ENCODE measurements around the gene OLIG1. TPM values are rescaled to one million over a fixed set of nuclear protein-coding genes. Genes with fewer than 3 reads are reported as not detected.

Gene OLIG1
- total RNA-seq = under 1 TPM in 1 of 2 donors, not detected in 1; 0.48 TPM
- polyA plus RNA-seq (2013, experiment 1 of 2) = 2.7 TPM
- 3.6 TPM for polyA plus RNA-seq (2013, experiment 2 of 2)
- long read RNA-seq, experiment 1 = 0 reads
- long read RNA-seq, experiment 2 = 0 reads
- long read RNA-seq, experiment 3 = 0 reads
- long read RNA-seq, experiment 4 = 0 reads

GRCh38 chr21:33069994-33070743, at the start of gene OLIG1:
TSS of gene OLIG1 (plus strand) at chr21:33070141. CDS start at chr21:33070247, 106 bp downstream.
- no peak within 1 kb of the TSS for H3K27ac Mint-ChIP-seq
- Histone ChIP-seq H3K4me3 (ENCODE audit: low read length) (peak within 1 kb of the TSS; percentile 68), H3K9ac (ENCODE audit: extremely low read depth, low read length, poor library complexity, severe bottlenecking) (no peak within 1 kb of the TSS), H3K4me1 (ENCODE audit: control insufficient read depth, insufficient read depth, low read length) (peaks cover 6% of the 10 kb centered on the region), H3K27me3 (ENCODE audit: control insufficient read depth, insufficient read depth, low read length, poor library complexity, severe bottlenecking) (peaks cover 99% of the 10 kb centered on the region), H3K27ac (ENCODE audit: low read depth, low read length) (no peak within 1 kb of the TSS), H3K9me3 (ENCODE audit: control insufficient read depth, low read length) (peaks cover 7% of the 10 kb centered on the region), H3K36me3 (ENCODE audit: control insufficient read depth, insufficient read depth, low read length) (no peaks in the 10 kb centered on the region)
- peaks cover 5% of the 10 kb centered on the region for H3K9me3 Mint-ChIP-seq
- peaks cover 86% of the 10 kb centered on the region for H3K27me3 Mint-ChIP-seq (ENCODE audit: insufficient read depth)
- peaks cover 30% of the 10 kb centered on the region for H3K4me1 Mint-ChIP-seq
- peak within 1 kb of the TSS; percentile 51 for H3K4me3 Mint-ChIP-seq
- 0% methylated on average over 25 to 82 of the region's 82 CpGs for WGBS, 2 experiments (ENCODE audit: insufficient coverage in 1 of 2, insufficient read length in 1 of 2)
- H3K36me3 Mint-ChIP-seq (ENCODE audit: low read depth) = no peaks in the 10 kb centered on the region
- DNase-seq = peak; percentile 92
- no peak for TF ChIP-seq CTCF (conservative IDR thresholded peaks at IDR 0.05)

GRCh38 chr21:33020558-33021100, 49.3 kb upstream of the OLIG1 start:
- 29% methylated on average over 10 of the region's 16 CpGs; no CpG with 5 or more reads in 1 of the 2 experiments for WGBS, 2 experiments (ENCODE audit: insufficient coverage in 1 of 2, insufficient read length in 1 of 2)
- Mint-ChIP-seq H3K4me3 (peak overlapping the region; percentile 44), H3K4me1 (peaks cover 16% of the 10 kb centered on the region), H3K27ac (no peak overlapping the region), H3K36me3 (ENCODE audit: low read depth) (no peaks in the 10 kb centered on the region), H3K9me3 (no peaks in the 10 kb centered on the region), H3K27me3 (ENCODE audit: insufficient read depth) (peaks cover 99% of the 10 kb centered on the region)
- Histone ChIP-seq H3K4me3 (ENCODE audit: low read length) (peak overlapping the region; percentile 68), H3K9me3 (ENCODE audit: control insufficient read depth, low read length) (no peaks in the 10 kb centered on the region), H3K27me3 (ENCODE audit: control insufficient read depth, insufficient read depth, low read length, poor library complexity, severe bottlenecking) (peaks cover 100% of the 10 kb centered on the region), H3K4me1 (ENCODE audit: control insufficient read depth, insufficient read depth, low read length) (peaks cover 5% of the 10 kb centered on the region), H3K9ac (ENCODE audit: extremely low read depth, low read length, poor library complexity, severe bottlenecking) (no peak overlapping the region), H3K36me3 (ENCODE audit: control insufficient read depth, insufficient read depth, low read length) (no peaks in the 10 kb centered on the region), H3K27ac (ENCODE audit: low read depth, low read length) (no peak overlapping the region)
- no peak for TF ChIP-seq CTCF (conservative IDR thresholded peaks at IDR 0.05)
- DNase-seq = peak; percentile 50

GRCh38 chr21:33021150-33021549, 48.8 kb upstream of the OLIG1 start:
- peaks cover 99% of the 10 kb centered on the region for H3K27me3 Mint-ChIP-seq (ENCODE audit: insufficient read depth)
- Histone ChIP-seq H3K4me3 (ENCODE audit: low read length) (no peak overlapping the region), H3K9me3 (ENCODE audit: control insufficient read depth, low read length) (no peaks in the 10 kb centered on the region), H3K4me1 (ENCODE audit: control insufficient read depth, insufficient read depth, low read length) (peaks cover 5% of the 10 kb centered on the region), H3K9ac (ENCODE audit: extremely low read depth, low read length, poor library complexity, severe bottlenecking) (no peak overlapping the region), H3K27ac (ENCODE audit: low read depth, low read length) (no peak overlapping the region), H3K36me3 (ENCODE audit: control insufficient read depth, insufficient read depth, low read length) (no peaks in the 10 kb centered on the region), H3K27me3 (ENCODE audit: control insufficient read depth, insufficient read depth, low read length, poor library complexity, severe bottlenecking) (peaks cover 100% of the 10 kb centered on the region)
- H3K27ac Mint-ChIP-seq = no peak overlapping the region
- H3K9me3 Mint-ChIP-seq = no peaks in the 10 kb centered on the region
- 33 to 57% methylated on average over 2 to 11 of the region's 11 CpGs for WGBS, 2 experiments (ENCODE audit: insufficient coverage in 1 of 2, insufficient read length in 1 of 2)
- TF ChIP-seq CTCF (conservative IDR thresholded peaks at IDR 0.05) = no peak
- no peak overlapping the region for H3K4me3 Mint-ChIP-seq
- DNase-seq = no peak
- peaks cover 20% of the 10 kb centered on the region for H3K4me1 Mint-ChIP-seq
- no peaks in the 10 kb centered on the region for H3K36me3 Mint-ChIP-seq (ENCODE audit: low read depth)
